MV-4-11 (cell line): ENCODE measurements around the gene PWWP2A.
"Not testable (repeated sequence)": the region's sequence is repeated elsewhere in the genome, so short reads cannot be mapped to it uniquely, and the experiment has no call there.

Experiments
- DNase-seq: peaks from one replicate; lab custom pipeline; 2025; lab: John Stamatoyannopoulos, UW

The PWWP2A gene

GRCh38 chr5:160071916-160072315 lies 47.3 kb downstream of the PWWP2A start:
- peak; percentile 46 for DNase-seq

DNA sequence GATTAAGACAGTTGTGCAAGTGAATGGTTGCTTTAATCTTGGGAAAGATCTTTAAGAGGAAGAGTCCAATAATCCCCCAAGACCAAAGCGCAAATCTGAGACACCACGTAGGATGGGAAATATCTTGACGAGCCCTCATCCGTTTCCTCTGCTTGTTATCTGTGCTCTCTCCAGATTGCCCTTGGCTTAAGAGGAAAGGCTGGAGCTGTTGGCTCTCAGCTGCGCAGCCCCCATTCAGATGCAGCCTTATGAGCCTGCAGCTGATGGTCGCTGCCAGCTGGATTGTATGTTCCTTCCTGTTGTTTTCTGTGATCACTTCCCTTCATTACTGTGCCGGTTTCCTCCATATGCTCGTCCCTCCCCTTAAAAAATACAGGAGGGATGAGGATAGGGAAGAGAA lies 47.7 kb downstream of the PWWP2A start:
- peak; percentile 64 for DNase-seq

DNA sequence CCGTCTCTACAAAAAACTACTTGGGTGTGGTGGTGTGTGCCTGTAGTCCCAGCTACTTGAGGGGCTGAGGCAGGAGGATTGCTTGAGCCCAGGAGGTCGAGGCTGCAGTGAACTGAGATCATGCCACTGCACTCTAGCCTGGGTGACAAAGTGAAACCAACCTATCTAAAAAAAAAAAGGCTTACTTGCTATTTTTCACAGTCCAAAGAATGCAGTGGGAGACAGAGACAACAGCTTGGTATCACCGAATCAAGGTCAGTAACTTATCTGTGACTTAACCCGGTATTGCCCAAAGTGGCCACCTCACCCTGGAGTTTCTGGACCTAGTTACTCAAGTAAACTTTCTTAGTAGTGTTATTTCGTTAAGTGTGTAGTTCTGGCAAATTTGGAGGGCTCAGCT lies 50.1 kb downstream of the PWWP2A start:
- not testable (repeated sequence) for DNase-seq

- no peak for DNase-seq
Measured at GRCh38 chr5:160064995-160065614, 54.1 kb downstream of the PWWP2A start.

GRCh38 chr5:160064417-160064810 lies 54.8 kb downstream of the PWWP2A start:
- no peak for DNase-seq

DNA sequence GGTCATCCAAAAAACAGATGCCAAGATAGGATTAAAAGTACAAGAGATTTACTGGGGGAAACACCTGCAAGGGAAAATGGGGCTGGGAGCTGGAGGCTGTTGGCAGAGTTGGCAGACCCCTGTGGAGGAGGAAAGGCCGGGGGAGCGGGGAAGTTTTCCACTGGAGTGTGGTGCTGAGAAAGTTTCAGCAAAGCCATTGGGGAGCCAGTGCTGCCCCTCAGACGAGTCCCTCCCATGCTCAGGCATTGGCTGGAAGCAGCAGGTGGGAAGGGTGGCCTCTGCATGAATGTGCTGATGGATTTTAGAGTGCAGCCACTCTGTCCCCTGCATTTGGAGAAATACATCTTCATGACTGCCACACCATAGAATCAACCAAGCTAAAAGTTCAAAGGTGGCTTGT lies 57.5 kb downstream of the PWWP2A start:
- no peak for DNase-seq

- no peak for DNase-seq
Measured at GRCh38 chr5:160060001-160060400, 59.2 kb downstream of the PWWP2A start.

- no peak for DNase-seq
Measured at GRCh38 chr5:160057256-160057655, 62.0 kb downstream of the PWWP2A start.

DNA sequence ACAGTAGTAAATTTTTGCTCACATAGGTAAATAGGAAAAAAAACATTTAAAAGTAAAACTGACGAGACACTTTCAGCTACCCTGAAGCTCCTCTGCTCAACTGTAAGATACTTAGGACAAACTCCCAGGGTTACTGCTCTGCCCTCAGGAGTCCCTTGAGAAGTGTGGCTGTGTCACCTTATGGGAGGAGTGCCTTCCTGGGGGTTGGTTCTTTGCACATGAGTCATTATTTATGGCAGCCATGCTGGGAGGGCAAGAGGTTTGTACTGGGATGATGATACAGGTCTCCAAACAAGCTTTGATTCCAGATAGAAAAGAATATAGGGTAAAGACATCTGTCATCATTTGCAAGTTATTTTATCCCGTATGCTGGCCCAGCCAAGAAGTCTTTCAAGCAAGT lies 64.4 kb downstream of the PWWP2A start:
- DNase-seq: no peak

DNA sequence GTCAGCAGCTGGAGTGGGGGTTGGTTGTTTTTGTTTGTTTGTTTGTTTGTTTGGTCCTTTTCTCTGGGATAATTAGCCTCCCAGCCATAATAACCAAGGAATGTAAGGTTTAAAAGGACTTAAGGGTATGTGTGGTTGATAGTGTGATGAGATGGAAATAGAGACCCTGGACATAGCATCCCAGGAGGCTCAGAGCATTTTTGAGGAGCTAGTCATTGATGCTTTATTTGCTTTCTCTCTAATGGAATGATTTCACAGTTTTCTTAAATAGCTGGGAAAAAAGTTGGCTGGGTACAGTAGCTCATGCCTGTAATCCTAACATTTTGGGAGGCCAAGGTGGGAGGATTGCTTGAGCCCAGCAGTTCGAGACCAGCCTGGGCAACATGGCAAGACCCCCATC lies 65.2 kb downstream of the PWWP2A start:
- DNase-seq: no peak

GRCh38 chr5:160049099-160049498 lies 70.2 kb downstream of the PWWP2A start:
- DNase-seq: no peak

- peak; percentile 81 for DNase-seq
Measured at GRCh38 chr5:160048131-160048530, 71.1 kb downstream of the PWWP2A start.

DNA sequence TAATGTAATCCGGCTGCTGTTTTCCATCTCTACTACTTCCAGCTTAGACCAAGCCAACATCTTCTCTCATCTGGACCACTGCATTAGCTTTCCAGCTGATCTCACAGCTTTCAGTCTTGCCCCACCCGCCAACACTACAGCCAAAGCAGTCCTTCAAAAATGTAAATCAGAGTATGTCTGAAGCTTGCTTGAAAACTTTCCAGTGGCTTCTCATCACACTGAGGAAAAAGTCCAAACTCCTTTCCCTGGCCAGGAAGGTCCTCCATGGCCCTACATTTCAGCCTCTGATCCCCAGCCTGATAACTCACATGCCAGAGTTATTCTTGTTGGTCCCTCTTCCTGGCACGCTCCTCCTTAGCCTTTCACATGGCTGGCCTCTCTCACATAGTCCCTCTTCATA lies 71.8 kb downstream of the PWWP2A start:
- DNase-seq: no peak

GRCh38 chr5:160044967-160045366 lies 74.3 kb downstream of the PWWP2A start:
- DNase-seq: peak; percentile 55

DNA sequence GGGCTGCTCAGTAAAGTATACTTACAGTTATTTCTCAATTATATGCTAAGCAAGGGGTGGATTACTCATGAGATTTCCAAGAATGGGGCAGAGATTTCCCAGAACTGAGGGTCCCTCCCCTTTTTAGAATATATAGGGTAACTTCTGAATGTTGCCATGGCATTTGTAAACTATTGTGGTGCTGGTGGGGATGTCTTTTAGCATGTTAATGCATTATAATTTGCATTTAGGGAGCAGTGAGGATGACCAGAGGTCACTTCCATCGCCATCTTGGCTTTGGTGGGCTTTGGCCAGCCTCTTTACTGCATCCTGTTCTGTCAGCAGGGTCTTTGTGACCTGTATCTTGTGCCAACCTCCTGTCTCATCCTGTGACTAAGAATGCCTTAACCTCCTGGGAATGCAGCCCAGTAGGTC lies 74.9 kb downstream of the PWWP2A start:
- peak; percentile 88 for DNase-seq

GRCh38 chr5:160042671-160043070 lies 76.6 kb downstream of the PWWP2A start:
- DNase-seq: no peak
